GM23338 (cell line): ENCODE data around the gene TENT4B. TPM values are rescaled to one million over a fixed set of nuclear protein-coding genes. Genes with fewer than 3 reads are reported as not detected.

Experiments used
- CREB1 ChIP-seq: fragments of 250-450 bp; sonication (Bioruptor Pico); IDR thresholded peaks from 2 replicates; pipeline ENCODE4 v1.5.0; 2020; ENCODE audit warnings: low read depth, mild to moderate bottlenecking, moderate library complexity
- ETS1 ChIP-seq: IDR thresholded peaks from 2 replicates; pipeline ENCODE4 v1.6.1; 2016; ENCODE audit warnings: antibody characterized with exemption
- EZH2 ChIP-seq: fragments of 200-600 bp; sonication (generic); IDR thresholded peaks from one replicate; pipeline ENCODE4 v1.8.0; 2017; ENCODE audit warnings: antibody characterized with exemption, mild to moderate bottlenecking, low read depth; ENCODE audit not compliant: unreplicated experiment
- NANOG ChIP-seq: IDR thresholded peaks from 2 replicates; pipeline ENCODE4 v1.6.1; 2016; ENCODE audit warnings: antibody characterized with exemption, borderline replicate concordance
- POLR2AphosphoS5 ChIP-seq: IDR thresholded peaks from 2 replicates; pipeline ENCODE4 v1.6.1; 2016; ENCODE audit warnings: antibody characterized with exemption, low read depth
- REST ChIP-seq: IDR thresholded peaks from one replicate; pipeline ENCODE4 v1.6.1; 2018; ENCODE audit warnings: antibody characterized with exemption; ENCODE audit not compliant: unreplicated experiment
- STAT1 ChIP-seq: IDR thresholded peaks from one replicate; pipeline ENCODE4 v1.6.1; 2016; ENCODE audit warnings: antibody characterized with exemption; ENCODE audit not compliant: unreplicated experiment
- ZNF462 ChIP-seq: fragments of 250-450 bp; sonication (Bioruptor Pico); IDR thresholded peaks from 2 replicates; pipeline ENCODE4 v1.5.0; 2020; ENCODE audit warnings: mild to moderate bottlenecking, moderate library complexity
- polyA plus RNA-seq: library from polyadenylated mRNA; unstranded; fragments of >200 nt; fragmentation: Nextera tagmentation; extraction: Ambion mirVana; gene quantifications from 2 replicates; pipeline ENCODE4 v1.2.1, GENCODE V29; 2016
- total RNA-seq: library from RNA; depleted of rRNA; stranded (reverse); fragments of >200 nt; shearing (Covaris generic); gene quantifications from 2 replicates; pipeline ENCODE4 v1.2.3, GENCODE V29; 2014

TENT4B gene
- total and polyA plus RNA-seq, 2 experiments from 2014 or later, result 17.6 to 21.3 TPM

DNA sequence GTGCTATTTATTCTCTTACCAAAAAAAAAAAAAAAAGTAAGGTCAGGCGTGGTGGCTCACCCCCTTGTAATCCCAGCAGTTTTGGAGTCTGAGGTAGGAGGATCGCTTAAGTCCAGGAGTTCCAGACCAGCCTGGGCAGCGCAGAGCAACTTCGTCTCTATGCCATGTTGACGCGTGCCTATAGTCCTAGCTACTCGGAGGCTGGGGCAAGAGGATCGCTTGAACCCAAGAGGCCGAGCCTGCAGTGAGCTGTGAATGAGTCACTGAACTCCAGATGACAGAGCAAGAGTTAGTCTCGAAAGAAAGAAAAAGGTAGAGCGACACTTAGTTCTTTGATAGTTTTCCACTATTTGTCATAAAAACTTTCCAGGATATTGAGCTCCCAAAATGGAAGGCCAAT lies 1.4 kb upstream of the TENT4B start (continued):
- TF ChIP-seq ZNF462 (CRISPR knock-in tag), result no peak
- no peak for TF ChIP-seq CREB1 (CRISPR knock-in tag)
- TF ChIP-seq EZH2, result no peak
- TF ChIP-seq REST, result no peak
- no peak for TF ChIP-seq POLR2AphosphoS5
- TF ChIP-seq NANOG, result no peak
- no peak for TF ChIP-seq ETS1
- no peak for TF ChIP-seq STAT1
